HG03045 (cell line): ENCODE data around the gene FRMD4B.

Experiments used
- ATAC-seq: cut with Tn5 transposase; IDR thresholded peaks from one replicate; pipeline ENCODE4 v1.9.1; 2021; ENCODE audit warnings: mild to moderate bottlenecking, moderate library complexity; ENCODE audit not compliant: unreplicated experiment

The FRMD4B gene

DNA sequence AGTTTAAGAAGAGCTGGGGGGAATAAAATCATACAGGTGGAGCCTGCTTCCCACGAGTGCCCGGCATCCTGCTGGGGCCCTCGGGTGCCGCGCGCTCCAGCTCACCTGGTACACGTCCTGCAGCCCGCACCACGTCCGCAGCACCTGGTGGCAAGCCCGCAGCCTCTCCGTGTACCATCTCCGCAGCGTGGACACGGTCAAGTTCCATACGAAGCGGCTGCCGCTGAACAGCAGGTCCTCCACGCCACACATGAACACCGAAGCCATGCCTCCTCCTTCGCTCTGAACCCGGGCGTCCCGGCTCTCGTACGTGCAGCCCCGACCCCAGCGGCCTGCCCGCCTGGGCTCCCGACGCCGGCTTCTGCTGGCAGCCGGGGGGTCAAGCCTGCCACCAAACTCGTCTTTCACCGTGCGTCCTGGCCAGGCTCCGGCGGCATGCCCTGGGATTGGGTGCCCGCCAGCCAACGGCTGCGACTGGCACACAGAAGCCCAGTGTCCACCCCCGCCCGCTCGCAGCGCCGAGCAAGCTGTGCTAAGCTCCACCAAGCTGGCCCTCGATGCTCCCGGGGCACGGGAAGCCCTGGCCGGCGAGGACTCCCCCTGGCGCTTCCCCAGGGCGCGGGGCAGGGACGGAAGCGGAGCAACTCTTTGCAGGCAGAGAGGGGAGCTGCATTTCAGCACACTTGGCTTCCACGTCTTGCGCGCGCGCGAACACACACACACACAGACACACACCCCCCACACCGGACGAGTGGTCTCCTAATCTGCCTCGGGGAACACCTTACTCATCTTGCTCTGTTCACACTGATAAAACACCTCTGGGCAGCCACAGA, at the start of gene FRMD4B:
TSS of gene FRMD4B (minus strand) at position 366 of the 833 bp plus-strand sequence. CDS start at position 267, 99 bp downstream.
- ATAC-seq: no peak

DNA sequence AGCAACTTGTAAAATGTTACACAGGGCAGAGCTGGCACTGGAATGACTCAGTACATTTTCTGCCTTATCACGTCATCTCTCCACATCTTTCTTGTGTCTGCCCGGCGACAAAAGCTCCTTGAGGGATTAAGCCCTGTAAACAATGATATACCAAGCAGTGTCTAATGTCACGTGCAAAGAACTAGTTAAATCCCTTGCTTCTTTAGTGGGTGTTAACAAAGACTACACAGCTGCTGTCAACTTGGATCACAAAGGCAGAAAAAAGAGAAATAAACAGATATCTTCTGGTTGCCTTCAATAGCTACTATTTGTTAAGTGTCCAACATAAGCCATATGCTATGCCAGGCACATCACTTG, 48.1 kb upstream of the FRMD4B start:
- ATAC-seq: no peak

DNA sequence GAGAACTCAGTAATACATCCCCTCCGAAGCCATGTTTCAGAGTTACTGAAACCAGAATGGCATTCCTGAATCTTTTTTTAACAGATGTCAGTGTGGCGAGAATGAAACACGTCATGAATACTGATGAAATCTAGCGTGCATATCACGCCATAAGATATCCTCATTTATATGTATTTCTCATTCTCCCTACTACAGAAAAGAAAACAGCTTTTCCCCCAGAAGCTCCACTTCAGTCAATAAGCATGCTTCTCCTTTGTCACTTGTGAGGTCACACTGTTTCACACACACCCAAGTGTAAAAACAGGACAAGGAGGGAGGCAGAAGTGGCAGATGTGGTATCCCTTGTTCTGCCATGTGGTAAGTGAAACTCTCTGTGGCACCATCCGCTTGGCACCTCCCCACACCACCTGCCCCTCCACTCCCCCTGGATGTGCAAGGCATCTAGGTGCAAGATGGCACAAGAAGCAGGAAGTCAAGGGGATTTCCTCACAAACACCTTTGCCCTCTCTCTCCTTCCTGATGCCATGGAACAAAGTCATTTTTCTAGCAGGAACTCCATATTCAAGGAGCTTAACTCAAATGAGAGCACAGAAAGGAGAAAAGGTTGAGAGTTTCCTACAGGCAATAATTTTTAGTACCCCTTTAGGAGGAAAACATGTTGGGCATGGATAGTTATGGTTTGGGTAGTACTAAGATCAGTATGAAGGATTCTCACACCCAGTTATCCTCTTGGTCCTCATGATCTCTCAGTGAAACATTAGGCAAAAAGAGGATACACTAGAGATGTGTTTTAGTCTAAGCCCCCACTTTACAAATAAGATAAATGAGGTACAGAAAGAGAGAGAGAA, 47.5 kb upstream of the FRMD4B start:
- no peak for ATAC-seq

DNA sequence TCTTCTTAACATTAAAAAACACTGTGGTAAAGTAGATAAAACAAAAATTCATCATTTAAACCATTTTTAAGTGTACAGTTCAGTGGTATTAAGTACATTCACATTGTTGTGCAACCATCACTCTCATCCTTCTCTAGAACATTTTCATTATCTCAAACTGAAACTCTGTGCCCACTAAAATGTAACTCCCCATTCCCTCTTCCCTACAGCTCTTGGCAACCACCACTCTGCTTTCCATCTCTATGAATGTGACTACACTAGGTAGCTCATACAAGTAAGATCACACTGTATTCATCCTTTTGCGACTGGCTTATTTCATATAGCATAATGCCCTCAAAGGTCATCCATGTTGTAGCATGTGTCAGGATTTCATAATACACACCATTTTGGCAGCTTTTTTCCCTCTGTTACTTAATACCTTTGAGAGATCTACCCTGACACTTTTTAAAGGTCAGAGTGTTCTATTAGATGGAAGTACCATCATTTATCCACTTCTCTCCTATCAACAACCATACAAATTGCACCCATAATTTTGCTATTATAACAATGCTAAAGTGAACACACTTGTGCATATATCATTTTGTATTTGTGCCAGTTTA, 42.9 kb upstream of the FRMD4B start:
- ATAC-seq: no peak

DNA sequence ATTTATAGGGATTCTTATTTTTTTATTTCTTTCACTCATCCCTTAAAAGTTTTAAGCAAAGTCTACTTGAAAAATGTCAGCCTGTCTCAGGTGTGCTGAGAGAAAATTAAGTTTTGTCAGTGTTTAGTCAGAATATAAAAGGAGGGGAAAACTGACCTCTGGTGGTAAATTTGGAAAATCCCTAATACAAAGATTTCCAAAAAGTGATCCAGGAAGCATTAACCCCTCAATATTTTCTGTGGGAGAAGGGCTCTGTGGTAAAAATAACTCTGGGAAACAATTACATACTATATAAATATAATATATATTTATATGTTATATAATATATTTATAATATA, 41.0 kb upstream of the FRMD4B start:
- ATAC-seq: no peak

DNA sequence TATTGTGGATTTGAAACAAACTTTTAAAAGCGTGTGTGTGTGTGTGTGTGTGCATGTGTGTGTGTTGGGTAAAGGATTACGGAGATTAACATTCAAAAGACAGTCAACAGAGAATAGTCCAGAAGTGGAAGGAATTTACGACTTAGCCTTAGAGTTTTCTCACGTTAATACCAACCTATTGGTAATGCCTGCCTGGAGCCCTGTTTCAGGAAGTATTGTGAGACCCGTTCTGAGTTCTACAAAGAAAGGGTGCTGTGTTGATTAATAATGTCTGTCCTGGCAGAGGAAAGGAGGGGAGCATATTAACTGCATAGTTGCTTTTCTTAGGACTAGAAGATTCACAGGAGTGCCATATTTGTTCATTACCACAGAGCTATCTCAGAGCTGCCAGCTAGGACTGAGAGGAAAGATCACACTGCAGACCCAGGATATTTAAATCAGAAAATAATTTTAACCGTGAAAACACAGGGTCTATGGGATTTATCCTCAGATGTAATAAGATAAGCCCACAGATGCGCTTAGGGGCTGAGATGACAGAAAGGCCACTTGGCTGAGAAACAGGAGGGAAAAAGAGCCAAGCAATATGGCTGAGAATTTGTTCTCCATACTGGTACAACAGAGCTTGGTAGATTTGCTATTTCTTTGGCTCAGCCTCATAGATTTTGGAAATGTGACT, 40.5 kb upstream of the FRMD4B start:
- no peak for ATAC-seq

DNA sequence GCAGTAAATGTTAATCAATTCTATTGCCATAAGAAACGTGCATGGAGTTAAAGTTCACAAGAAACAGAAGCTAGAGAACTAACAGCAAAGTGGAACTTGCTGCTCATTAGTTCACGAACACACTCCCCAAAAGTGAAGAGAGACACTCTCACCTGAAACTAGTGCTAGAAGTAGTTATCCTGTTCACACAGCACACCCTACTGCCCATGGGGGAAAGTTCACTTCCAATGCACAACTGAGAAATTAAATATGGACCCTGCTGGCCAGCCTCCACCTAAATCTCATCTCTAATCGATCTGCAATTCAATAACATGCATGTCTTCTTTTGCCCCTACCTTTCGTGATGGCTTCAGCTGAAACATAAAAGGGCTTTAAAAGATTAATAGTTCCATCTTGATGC, 39.4 kb upstream of the FRMD4B start:
- ATAC-seq: peak; percentile 64

DNA sequence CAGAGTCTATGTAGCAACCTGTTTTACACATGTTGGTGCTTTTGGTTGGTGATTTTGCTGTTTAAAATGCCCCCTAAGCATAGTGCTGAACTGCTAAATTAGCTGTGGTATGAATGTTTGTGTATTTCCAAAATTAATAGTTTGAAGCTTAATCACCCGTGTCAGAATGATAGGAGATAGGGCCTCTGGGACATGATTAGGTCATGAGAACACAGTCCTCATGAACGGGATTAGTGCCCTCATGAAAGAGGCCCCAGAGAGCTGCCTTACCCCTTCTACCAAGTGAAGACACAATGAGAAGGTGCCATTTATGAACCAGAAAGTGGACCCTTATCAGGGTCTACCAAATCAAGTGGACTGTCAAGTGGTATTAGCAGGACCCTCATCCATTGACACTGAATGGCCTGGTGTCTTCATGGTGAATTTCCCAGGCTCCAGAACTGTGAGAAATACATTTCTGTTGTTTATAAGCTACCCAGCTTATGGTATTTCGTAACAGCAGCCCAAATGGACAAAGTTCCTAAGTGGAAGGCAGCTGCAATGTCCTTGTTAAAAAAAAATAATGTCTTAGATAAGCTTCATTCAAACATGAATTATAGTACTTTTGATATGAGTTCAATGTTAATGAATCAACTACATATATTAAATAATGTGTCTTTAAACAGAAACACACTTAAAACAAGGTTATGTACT, 37.7 kb upstream of the FRMD4B start:
- no peak for ATAC-seq

DNA sequence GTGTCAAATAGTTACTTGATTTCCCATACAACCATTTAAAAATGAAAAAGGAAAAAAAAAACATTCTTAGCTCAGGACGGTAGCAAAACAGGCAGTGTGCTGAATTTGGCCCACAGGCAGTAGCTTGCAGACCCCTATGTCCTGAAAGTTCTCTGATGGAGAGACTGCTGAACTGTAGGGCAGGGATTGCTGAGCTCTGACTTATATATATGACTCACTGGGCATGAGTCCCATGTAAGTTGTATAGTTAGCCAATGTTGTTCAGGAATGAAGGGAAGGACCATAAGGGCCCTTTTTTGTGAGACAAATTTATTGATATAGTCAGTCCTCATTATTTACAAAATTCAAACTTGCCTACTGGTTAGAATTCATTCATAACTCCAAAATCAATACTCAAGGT, 36.9 kb upstream of the FRMD4B start:
- ATAC-seq: no peak

DNA sequence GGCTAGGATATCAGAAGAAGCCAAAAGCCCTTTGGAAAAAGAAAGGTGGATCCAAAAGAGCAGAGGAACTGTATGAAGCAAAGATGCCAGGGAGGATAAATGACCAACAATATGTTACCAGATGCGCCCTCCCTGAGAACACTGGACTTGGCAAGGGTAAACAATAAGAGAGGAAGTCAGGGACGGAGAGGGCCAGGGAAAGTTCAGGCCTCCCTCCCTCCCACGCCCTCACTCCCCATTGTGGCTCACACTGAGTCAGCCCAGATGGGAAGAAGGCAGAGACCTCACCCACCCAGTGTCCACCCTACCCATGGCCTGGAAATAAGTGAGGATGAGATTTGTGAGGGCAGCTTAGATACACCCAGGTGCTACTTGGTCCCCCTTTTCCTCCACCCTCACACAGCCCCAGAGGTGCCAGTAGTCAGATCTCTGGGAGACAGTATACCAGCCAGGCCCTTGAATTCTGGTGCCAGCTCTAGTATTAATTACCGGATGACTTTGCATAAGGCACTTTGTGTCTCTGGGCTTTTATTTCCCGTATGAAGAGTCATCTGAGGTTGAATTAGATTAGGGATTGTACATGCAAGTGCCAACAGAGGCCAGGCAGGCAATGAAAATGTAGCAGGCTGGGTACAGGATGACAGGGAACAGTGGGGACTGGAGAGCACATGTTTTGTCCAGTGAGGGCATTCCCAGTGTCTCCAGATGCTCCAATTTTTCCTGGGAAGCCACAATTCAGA, 35.1 kb upstream of the FRMD4B start:
- ATAC-seq: no peak

DNA sequence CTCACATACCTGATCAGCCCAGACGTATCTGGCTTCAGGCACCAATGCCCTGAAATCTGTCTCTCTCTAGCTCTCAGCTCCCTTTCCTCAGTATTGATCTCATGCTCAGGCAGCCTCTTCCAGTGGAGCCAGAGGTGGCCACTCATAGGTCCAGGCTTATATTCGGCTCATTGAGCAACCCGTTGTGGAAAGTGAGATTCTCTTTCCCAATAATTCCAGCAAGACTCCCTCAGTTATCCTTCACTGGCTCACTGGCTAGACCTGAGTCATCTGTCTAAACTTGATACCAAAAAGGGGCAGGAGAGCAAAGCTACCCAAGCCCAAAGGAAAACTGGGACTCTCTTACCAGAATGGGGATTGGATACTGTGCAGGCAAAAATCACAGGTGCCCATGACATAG, 33.4 kb upstream of the FRMD4B start:
- ATAC-seq: no peak

DNA sequence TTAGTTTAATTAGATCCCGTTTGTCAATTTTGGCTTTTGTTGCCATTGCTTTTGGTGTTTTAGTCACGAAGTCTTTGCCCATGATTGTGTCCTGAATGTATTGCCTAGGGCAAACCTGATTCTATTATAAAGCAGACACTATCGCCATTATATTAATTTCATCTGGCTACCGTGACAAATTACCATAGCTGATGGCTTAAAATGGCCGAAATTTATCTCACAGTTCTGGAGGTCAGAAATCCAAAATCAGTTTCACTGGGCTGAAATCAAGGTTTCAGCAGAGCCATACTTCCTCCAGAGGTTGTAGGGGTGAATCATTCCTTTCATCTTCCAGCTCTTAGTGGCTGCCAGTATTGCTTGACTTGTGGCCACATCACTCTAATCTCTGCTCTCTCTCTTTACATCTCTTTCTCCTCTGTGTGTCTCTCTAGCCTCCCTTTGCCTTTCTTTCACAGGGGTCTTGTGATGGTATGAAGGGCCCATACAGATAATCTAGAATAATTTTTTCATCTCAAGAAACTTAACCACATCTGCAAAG, 31.7 kb upstream of the FRMD4B start:
- no peak for ATAC-seq

DNA sequence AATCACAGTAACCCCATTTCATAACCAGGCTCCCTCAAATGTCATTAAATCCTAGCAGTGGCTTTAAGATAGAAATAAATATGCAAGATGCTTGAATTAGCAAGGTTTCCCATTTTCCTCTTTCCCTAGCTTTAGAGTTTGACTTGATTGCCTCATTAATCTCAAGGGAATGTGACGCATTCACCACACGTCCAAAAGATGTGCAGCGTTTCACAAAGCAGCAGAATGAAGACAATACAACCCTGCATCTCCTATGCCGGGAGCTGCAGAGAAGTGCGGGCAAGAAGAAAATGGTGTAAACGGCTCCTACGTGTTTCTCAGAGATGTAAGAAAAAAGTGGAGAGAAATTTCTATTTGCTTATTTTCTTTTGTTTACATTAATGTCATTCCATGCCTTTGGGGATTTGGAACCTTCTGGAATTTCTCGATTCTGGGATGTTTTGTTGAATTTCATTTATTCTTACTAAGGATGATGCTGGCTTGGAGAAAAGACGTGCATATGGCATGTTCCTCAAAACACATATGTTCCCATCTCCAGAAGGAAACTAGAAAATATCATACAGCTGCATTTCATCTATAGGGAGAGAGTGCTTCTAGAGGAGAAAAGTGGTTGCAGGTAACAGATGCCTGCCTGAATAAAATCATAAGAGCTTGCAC, 27.8 kb upstream of the FRMD4B start:
- ATAC-seq: no peak

DNA sequence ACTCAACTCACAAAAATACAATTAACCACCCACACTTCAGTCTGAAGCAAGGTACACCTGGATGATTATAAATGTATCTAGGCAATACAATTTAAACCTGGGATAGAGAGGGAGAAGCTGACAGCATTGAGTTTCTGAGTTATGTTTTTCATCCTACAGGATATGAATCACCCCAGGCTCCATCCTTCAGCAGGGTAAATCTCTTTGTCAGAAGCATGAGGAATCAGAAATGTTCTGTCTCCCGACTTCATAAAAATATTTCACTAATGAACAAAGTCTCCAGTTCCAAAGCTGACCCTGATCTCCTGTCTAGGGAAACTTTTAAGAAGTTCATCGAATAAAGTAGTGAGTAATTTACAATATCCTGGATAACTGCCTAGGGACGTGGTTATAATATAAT, 25.5 kb upstream of the FRMD4B start:
- ATAC-seq: no peak

DNA sequence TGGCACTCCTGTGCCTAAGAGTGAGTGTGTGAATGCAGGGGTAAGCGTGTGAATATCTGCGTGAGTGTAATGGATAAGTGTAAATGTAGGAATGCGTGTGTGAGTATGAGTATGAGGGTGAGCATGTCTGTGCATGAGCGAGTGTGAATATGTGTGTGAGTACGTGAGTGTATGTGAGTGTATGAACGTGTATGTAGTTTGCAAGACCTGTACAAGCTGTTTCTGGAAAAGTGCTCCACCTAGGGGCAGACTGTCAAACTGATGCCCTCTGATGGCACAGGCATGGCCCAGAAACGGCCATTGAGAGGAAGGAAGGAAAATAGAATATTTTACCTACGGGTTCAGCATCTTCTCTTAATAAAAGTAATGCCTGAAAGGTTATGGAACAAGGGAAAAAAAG, 24.4 kb upstream of the FRMD4B start:
- ATAC-seq: peak; percentile 95

DNA sequence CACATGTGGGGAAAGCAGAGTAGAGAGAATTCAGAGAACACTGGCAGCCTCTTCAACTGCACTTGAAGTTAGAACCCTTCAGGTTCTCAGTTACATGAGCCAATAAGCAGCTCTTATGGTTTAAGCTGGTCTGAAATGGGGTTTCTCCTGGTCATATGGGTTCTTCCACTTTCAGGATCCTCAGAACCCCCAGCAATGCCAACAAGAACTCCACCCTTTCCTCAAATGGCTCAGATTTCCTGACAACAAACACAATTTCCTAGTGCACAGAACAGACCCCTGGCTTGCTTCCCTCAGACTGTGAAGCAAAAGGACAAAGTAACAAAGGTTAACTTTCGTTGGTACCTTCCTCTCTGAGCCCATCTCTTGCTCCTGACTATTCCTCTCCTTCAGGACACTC, 23.9 kb upstream of the FRMD4B start:
- ATAC-seq: no peak

DNA sequence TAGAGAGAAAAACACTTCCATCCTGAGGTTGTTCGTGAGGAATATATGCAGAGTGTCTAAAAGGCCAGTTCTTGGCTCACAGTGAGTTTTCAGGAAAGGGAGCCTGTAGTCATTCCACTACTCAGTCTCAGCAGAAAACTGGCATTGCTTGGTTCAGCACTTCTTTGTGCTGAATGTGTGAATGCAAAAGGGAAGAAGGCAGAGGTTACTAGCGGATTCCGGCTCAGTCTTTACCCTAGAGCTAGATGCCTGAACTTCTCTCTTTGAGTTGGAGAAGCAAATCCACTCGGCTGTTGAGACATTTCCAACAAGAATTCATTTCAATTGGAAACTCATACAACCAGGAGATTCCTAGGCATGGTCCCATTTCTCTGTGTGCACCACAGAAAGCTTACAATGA, 23.1 kb upstream of the FRMD4B start:
- no peak for ATAC-seq

DNA sequence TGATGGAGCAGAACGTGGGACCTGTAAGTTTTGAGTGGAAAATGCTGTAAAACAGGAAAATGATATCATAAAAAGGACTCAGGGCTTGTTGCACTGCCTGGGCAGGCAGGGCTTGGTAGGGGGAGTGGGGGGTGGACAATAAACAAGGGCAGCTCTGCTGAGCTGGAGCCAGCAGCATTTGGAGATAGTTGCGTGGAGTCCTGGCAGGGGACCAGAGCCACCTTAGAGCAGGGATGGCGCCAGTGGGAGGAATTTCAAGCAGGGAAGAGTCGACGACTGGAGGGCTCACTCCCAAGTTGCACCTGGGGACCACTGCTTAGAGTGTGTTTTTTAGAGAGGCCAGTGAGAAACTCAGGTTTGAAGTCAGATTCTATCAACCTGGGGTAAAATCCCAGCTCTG, 22.7 kb upstream of the FRMD4B start:
- ATAC-seq: no peak

DNA sequence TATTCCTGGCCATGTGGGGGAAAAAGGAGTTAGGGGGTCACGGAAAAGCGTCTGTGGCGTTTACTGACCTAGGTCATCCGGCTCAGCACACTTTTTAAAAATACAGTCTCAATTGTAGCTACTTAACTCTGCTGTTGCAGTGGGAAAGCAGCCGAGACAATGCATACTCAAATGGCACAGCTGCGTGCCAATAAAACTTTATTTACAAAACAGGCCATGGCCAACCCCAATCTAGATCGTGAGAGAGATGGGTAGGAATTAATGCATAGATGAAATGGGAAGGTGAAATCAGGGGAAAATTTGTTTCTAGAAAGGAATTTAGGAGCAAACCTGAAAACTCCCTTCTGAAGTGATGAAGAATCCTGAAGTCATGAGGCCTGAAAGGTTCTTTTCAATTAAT, 22.0 kb upstream of the FRMD4B start:
- no peak for ATAC-seq
